Prostate gland (tissue), 2 donors: Measurements from ENCODE around the gene MTERF1. TPM values are rescaled to one million over a fixed set of nuclear protein-coding genes. Genes with fewer than 3 reads are reported as not detected.

Experiments
- DNase-seq: peaks from one replicate; pipeline ENCODE4 v3.0.0-alpha.2; 2019; ENCODE audit warnings: low spot score
- H3K27ac ChIP-seq, 2 donors: fragments of 200-600 bp; sonication (generic); 2 replicates each; pipeline ENCODE4 v1.5.1; 2017 to 2019
- H3K27me3 ChIP-seq: fragments of 200-600 bp; sonication (generic); replicated peaks from 2 replicates; pipeline ENCODE4 v1.5.1; 2019; ENCODE audit not compliant: insufficient read depth
- H3K36me3 ChIP-seq, 2 donors: fragments of 200-600 bp; sonication (generic); 1 replicate in 1 of 2; 2 replicates in 1 of 2; pipeline versions ENCODE4 v1.5.1 to v1.8.1; 2017 to 2019
- H3K4me1 ChIP-seq: fragments of 200-600 bp; sonication (generic); replicated peaks from 2 replicates; pipeline ENCODE4 v1.5.1; 2019
- H3K4me3 ChIP-seq, 2 donors: fragments of 200-600 bp; sonication (generic); 2 replicates each; pipeline ENCODE4 v1.5.1; 2017 to 2019
- H3K9me3 ChIP-seq: fragments of 200-600 bp; sonication (generic); 2 replicates; pipeline ENCODE4 v1.5.1; 2017
- CTCF ChIP-seq, 4 experiments: fragments of 200-600 bp in 2 of 4; fragments of 450-650 bp in 2 of 4; sonication (generic) in 2 of 4; IDR thresholded peaks; 1 replicate in 3 of 4; 2 replicates in 1 of 4; pipeline ENCODE4 v1.5.1; 2016 to 2019; ENCODE audit warnings: antibody characterized with exemption in 4 of 4, mild to moderate bottlenecking in 2 of 4, moderate library complexity in 2 of 4
- POLR2A ChIP-seq: fragments of 450-650 bp; IDR thresholded peaks from one replicate; pipeline ENCODE4 v1.6.1; 2016; ENCODE audit warnings: antibody characterized with exemption, mild to moderate bottlenecking
- POLR2AphosphoS5 ChIP-seq: sonication (generic); formaldehyde crosslinking; IDR thresholded peaks from one replicate; pipeline ENCODE4 v1.6.1; 2017; ENCODE audit warnings: antibody characterized with exemption
- WGBS: methylation state at CpG from one replicate; pipeline ENCODE4 v1.1.5; 2018; 5-methylcytosine and 5-hydroxymethylcytosine counted together
- intact Hi-C: fragments of 100-400 bp; cut with DNase I; formaldehyde crosslinking; loops from one replicate; pipeline ENCODE4 v1.14.2; 2022
- total RNA-seq, 2 donors: library from RNA; depleted of rRNA; stranded (reverse); fragments of >200 nt; gene quantifications; one replicate each; pipeline ENCODE4 v1.1.0, GENCODE V29; 2016

MTERF1 gene
- total RNA-seq, result 1 to 10 TPM; 6.1 to 8.1 TPM

- intact Hi-C loops, result no loop called here
- no peaks in the 10 kb centered on the region for H3K36me3 ChIP-seq
- H3K27ac ChIP-seq, result peak within 1 kb of the TSS; percentile 56 to 62
- WGBS, result 3% methylated on average over 43 of the region's 43 CpGs
- no peaks in the 10 kb centered on the region for H3K9me3 ChIP-seq
- H3K4me3 ChIP-seq, result peak within 1 kb of the TSS; percentile 48 to 70
- H3K27me3 ChIP-seq, result no peaks in the 10 kb centered on the region
- H3K4me1 ChIP-seq, result no peaks in the 10 kb centered on the region
- TF ChIP-seq CTCF (IDR thresholded peaks at IDR 0.05) (peak; percentile 90 to 99 (median 98)), POLR2A (no peak), POLR2AphosphoS5 (peak; percentile 89)
- peak; percentile 87 for DNase-seq
Observed at GRCh38 chr7:91880413-91881241, at the start of gene MTERF1. Gene MTERF1 (minus strand): TSS chr7:91880702. CDS start chr7:91880083, 619 bp downstream.

GRCh38 chr7:91929463-91929862 is 49.0 kb upstream of the MTERF1 start:
- intact Hi-C loops, result no loop called here
- Histone ChIP-seq H3K36me3 (no peaks in the 10 kb centered on the region), H3K27ac (no peak overlapping the region), H3K4me1 (no peaks in the 10 kb centered on the region), H3K9me3 (no peaks in the 10 kb centered on the region), H3K4me3 (no peak overlapping the region), H3K27me3 (no peaks in the 10 kb centered on the region)
- TF ChIP-seq POLR2A, result no peak
- TF ChIP-seq CTCF (IDR thresholded peaks at IDR 0.05), result no peak
- no peak for TF ChIP-seq POLR2AphosphoS5
- WGBS, result 87% methylated on average over 3 of the region's 3 CpGs
- no peak for DNase-seq

DNA sequence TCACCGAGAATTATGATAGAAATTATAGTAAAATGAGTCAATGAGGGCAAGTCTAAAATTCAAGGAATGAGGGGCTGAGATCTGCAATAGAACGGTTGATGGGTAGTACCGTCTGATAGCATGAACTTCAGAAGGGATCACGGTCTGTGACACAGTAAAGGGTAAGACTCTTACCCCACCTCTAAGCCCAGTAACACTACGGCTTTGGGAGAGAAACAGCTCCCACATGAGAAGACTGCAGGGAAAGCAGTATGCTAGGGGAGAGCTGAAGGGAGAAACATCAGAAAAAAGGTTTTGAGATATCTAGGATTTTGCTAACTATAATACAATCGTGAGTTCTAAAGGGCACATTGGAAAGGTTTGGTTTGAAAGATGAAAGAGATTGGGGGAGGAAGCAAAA is 47.4 kb upstream of the MTERF1 start:
- intact Hi-C loops, result no loop called here
- no peak overlapping the region for H3K4me3 ChIP-seq
- 80% methylated on average over 6 of the region's 6 CpGs for WGBS
- H3K27ac ChIP-seq, result no peak overlapping the region
- no peak for TF ChIP-seq POLR2A
- TF ChIP-seq CTCF (IDR thresholded peaks at IDR 0.05), result no peak
- no peak for TF ChIP-seq POLR2AphosphoS5
- no peaks in the 10 kb centered on the region for H3K9me3 ChIP-seq
- H3K27me3 ChIP-seq, result no peaks in the 10 kb centered on the region
- H3K4me1 ChIP-seq, result no peaks in the 10 kb centered on the region
- no peak for DNase-seq
- no peaks in the 10 kb centered on the region for H3K36me3 ChIP-seq

DNA sequence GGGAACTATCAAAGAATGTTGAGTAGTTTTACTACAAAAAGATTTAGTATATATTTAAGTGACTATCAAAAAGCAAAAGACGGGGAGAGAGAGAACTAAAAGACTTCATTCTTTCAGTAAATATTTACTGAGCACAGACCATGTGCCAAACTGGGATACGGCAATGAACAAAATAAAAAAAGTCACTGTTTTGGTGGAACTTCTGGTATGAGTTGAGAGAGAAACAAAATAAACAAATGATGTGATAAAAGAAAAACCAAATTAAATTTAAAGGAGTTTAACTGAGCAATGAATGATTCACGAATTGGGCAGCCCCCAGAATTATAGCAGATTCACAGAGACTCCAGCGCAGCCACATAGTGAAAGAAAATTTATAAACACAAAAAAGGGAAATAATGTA is 42.4 kb upstream of the MTERF1 start:
- Histone ChIP-seq H3K4me1 (no peaks in the 10 kb centered on the region), H3K27ac (no peak overlapping the region), H3K27me3 (no peaks in the 10 kb centered on the region), H3K9me3 (no peaks in the 10 kb centered on the region), H3K36me3 (no peaks in the 10 kb centered on the region), H3K4me3 (no peak overlapping the region)
- intact Hi-C loops, result no loop called here
- WGBS, result 24% methylated on average over 4 of the region's 4 CpGs
- TF ChIP-seq POLR2A, result no peak
- no peak for TF ChIP-seq CTCF (IDR thresholded peaks at IDR 0.05)
- no peak for TF ChIP-seq POLR2AphosphoS5
- DNase-seq, result no peak

- TF ChIP-seq CTCF (IDR thresholded peaks at IDR 0.05) (no peak), POLR2AphosphoS5 (no peak)
- Histone ChIP-seq H3K4me1 (no peaks in the 10 kb centered on the region), H3K4me3 (no peak overlapping the region), H3K27me3 (no peaks in the 10 kb centered on the region), H3K27ac (no peak overlapping the region), H3K9me3 (no peaks in the 10 kb centered on the region), H3K36me3 (no peaks in the 10 kb centered on the region)
- no peak for DNase-seq
- 51% methylated on average over 1 of the region's 1 CpG for WGBS
- intact Hi-C loops, result no loop called here
Observed at GRCh38 chr7:91918356-91918755, 37.9 kb upstream of the MTERF1 start.
